COLO829 (cell line): ENCODE measurements around the gene ARFGAP2.
"Not testable (repeated sequence)": the region's sequence is repeated elsewhere in the genome, so short reads cannot be mapped to it uniquely, and the experiment has no call there.

Source experiments
- DNase-seq: peaks from one replicate; pipeline ENCODE4 v3.0.0; 2012; ENCODE audit warnings: low spot score

Gene ARFGAP2

DNA sequence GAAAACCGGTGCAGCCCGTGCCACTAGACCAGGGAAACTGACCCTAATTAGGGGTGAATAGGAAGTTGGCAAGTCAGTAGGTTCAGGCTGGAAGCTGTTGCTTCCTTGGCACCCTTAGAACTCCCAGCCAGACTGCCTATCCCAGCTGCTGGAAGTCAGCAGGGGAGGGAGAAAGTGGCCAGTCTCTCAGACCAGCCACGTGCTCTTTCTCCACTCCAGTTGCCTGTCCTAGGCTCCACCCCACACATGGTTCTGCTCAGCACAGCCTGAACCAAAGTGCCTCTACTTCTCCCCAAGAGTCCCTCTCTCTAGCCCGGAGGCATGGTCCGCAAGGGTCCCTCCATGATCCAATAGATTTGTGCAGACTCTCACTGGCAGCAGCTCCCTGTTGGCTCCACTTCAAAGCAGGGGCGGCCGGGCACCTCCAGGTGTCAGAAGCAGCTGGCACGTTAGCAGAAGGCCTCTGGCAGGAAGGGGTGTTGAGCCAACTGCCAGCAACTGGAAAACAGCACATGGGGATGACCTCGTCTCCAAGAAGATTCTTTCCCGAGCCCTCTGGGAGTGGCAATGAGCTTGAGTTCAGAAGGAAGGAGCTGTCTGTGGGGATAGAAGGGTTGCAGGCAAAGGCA, 27.7 kb downstream of the ARFGAP2 start:
- DNase-seq = no peak

DNA sequence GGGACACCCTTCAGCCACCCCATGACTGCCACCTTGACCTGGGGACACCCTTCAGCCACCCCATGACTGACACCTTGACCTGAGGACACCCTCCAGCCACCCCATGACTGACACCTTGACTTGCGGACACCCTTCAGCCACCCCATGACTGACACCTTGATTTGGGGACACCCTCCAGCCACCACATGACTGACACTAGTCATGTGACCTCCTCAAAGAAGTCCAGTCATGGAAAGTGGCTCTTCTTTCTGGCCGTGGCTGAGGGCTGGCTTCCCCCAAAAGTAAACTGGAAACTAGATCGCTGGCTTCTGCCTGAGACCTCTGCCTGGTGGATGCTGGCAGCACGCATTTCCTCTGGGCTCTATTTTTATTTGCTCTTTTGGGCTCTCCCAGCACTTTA, 28.4 kb downstream of the ARFGAP2 start:
- no peak for DNase-seq

DNA sequence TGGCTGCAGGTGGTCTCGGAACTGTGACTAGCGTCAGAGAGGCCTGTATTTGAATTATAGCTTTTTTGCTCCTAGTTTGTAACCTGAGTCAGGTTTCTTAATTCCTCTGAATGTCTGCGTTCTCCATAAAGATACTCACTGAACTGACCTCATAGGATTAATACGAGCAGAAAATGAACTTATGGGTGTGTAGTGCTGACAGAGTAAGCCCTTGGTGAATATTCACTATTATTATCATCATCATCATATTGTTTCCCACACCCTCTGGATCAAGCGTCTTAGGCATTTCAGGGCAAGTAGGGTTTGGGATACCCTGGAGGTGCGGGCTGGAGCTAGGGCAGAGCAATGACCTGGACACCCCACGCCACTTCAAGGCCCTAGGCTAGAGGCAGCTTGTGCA, 29.0 kb downstream of the ARFGAP2 start:
- no peak for DNase-seq

DNA sequence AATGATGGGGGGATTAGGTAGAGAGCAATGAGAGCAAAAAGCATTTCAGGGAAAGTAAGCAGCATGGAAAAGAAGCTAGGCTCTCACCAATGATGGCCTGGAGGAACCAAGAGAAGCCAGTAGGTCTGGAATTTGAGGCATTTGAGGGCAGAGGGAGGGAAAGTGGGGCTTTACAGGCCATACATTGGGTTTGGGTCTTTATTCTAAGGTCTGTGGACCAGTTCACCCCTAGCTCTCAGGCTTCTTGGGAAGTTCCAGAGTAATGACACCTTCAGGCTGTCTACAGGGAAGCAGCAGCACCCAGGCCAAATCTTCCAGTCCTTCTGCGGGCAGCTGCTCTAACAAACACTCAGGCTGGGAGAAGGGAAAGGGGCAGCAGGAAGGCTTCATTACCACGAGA, 29.4 kb downstream of the ARFGAP2 start:
- DNase-seq = no peak

DNA sequence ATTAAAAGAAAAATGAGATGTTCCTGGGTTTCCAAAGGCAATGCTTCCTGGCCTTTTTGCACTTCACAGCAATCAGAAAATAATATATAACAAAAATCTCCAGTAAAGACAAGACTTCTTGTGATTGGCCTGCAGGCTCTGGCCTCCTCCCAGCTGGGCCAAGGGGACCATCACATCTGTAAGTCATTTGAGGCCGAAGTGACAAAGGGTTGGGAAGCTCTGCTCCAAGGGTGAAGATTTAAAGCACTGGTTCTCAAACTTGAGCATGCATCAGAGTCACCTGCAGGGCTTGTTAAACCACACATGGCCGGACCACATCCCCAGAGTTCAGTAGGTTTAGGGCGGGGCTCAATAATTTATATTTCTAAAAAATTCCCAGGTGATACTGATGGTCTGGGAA, 32.1 kb downstream of the ARFGAP2 start:
- DNase-seq = no peak

DNA sequence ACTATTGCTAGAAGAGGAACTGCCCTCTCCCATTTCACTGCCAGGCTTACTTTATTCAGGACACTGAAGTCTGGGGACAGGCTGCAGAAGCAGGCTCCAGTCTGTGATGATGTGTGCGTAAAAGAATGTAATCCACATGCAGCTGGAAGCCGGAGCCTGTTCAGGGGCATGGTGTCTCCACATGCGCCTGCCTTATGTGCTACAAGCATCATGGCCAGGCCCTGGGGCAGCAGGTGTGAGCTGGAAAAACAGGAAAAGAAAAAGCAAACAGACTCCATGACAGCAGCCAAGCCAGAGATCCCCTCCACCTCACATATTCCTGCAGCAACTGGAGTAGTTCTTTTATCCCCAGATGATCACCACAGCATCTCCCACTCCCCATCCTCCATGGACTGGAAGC, 33.4 kb downstream of the ARFGAP2 start:
- no peak for DNase-seq

DNA sequence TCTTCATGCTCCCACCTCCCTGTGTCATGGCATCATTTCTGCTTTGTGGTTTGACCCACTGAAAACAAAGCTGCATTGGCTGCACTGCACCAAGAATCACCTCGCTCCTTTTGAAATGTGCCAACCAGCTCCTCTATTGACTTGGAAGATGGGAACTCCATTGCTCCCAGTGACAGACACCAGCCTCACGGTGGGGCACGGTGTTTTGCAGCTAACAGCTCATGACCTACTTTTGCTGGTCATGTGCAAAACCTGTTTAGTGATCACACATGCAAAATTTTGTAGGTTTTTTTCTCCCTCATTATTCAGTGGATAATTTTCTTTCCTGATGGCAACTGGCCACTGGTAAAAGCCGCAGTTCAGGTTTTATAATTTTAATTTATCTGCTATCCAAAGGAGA, 36.8 kb downstream of the ARFGAP2 start:
- DNase-seq = no peak

DNA sequence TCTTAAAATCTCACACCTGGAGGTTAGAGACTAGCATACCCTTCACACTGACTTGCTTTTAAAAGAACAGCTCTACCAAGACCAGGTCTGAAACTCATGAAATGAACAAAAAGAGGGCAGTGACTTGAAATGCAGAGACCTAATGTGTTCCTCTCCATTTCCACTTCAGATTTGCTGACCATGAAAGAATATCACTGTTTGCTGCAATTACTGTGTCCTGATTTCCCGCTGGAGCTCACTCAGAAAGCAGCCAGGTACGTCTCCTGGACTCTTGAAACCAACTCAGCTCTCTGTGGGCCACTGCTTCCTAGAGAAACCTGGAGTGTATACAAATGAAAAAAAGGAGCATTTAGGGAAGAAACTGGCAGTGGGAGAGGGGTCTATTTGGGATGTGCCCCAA, 39.2 kb downstream of the ARFGAP2 start:
- DNase-seq = no peak

DNA sequence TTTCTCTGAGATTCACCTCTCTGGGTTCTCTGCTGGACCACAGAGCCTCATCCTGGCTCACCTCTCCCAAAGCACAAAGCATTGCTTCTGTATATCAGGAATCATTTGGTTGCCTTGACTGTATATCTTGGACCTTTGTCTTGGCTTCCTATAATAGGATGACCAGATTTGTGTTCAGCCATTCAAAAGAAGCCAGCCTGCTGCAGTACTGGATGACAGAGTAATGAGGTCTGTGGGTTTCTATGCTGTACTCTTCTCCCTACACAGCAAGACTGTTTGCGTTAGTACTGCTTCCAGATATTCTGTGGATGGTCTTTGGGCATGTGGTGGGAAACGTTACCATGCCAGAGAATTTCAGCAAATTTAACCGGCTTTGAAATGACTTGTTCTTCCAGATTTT, 39.8 kb downstream of the ARFGAP2 start:
- no peak for DNase-seq

DNA sequence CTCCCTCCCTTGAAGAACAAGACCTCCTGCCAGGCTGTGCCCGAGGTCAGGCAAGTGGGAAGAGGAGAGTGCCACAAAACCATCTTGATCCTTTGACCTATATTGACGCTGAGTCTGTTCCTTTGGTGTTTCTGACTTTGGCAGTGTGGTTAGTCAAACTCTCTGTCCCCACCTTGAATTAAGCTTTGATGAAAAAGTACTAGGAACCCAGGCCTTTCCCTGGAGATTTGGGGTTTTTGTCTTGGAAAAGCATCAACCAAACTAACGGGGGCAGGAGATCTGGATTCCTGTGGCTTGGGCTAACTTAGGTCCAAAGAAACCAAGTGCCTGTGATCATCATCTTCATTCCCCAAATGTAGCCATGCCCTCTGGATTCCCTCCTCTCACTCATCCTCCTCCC, 40.4 kb downstream of the ARFGAP2 start:
- DNase-seq = no peak

DNA sequence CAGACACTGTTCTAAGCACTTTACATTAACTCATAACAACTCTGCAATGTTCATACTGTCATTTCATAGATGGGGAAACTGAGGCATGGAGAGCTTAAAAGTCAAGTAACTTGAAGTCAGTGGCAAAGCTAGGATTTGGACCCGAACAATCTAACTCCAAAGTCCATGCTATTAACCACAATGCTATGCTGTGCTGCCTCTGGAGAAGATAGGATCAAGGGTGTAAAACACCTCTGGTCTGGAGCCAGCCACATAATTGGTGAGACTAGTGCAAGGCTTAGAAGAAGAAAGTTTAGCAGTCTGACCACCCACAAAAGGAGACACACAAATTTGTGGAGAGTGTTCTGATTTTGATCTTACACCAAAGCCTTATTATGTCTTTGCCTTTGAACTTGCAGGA, 43.7 kb downstream of the ARFGAP2 start:
- DNase-seq = no peak

DNA sequence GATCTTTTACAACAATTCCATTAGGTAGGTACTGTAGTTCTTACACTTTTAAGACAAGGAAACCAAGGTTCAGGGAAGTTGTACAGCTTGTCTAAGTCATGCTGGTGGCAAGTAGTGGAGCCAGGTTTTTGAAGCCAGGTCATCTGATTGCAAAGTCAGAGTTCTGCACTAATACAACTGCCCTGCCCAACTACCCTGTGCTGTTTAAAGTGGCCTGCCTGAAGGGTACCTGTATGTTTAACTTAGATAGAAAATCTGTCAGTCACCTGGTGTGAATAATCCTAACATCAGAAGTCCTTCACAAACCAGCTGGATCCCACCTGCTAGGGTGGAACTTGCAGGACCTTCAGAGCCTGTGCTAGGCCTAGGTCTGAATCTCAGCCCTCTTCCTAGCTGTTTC, 44.2 kb downstream of the ARFGAP2 start:
- no peak for DNase-seq

DNA sequence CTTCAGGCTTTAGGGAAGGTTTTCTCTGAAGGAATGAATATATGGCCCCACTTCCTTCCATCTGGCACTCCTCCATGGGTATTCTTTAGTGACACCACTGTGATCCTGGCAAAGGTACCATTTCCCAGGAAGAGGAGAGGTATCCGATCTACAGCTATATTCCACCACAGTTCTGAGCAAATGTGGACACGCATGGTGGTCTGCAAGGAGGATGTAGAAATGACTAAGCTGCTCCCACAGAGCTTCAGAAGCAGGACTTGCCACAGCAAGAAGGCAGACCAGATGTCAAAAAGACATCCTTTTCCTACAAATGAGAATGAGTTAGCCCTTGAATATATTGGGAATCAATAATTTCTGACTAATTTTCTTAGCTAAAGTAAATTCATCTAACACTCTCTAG, 45.5 kb downstream of the ARFGAP2 start:
- no peak for DNase-seq

DNA sequence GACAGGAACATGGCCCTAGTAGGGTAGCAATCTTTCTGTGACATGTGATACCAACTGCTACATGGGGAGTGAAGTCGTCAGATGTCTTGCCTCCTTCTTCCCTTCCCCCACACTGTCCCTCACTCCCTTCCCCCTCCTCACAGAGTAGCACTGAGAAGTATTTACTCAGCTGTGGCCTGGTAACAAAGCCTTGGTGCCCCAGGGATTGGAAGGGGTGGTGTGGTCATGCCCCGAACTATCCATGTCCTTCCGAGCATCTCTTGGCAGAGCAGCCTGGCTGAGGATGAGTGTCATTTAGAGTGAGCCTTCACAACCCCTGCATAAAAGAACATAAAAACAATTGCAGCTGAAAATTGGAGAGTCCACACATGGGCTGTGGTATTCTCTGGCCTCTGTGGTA, 46.1 kb downstream of the ARFGAP2 start:
- no peak for DNase-seq

DNA sequence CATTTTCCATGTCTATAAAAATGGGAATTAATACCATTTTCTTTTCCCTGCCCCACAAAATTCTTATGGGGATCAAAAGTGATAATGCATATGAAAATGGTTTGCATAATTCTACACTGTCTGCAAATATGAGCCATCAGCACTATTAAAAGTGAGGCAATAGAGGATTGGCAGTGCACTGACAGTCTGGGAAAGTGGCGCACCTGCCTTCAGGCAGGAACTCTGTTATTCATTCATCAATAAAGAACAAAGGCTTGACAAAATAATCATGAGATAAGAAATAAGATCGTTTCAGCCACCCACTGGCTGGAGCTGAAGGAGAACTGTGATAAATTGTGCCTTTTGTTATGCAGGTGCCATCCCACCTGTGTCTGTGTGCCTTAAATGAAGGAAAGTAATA, 49.5 kb downstream of the ARFGAP2 start:
- no peak for DNase-seq

DNA sequence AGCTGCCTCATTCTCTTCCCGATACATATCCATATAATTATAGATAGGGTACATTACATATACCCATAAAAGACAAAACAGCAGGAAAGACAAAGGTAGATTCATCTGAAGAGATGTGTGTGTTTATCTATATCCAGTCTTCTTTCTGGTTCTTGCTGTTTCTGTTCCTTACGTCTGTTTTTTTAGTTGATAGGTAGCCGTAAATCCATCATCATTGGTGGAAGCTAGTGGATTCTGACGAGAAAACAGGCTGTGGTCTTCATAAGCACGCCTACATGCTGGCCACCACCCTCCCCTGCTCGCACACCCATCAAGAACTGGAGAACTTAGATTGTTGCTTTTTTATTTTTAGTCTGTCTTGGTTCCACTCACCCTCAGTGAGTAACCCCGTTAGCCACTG, 51.6 kb downstream of the ARFGAP2 start:
- DNase-seq = no peak

DNA sequence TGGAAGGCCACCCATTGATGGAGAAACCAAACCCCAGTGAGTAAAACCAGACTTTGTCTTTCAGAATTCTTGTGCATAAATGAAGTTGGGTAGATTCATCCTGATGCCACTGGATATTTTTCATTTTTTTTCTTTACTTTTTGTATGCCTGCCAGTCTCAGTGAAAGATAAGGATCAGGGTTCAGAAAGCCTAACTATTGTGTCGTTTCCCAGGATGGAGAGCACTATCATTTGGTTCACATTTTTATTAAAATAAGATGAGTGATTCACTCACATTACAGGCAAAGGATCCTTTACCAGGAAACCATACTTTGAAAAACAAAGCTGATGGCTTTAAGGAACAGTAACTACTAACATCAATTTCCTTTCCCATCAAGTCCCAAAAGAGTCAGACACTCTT, 52.0 kb downstream of the ARFGAP2 start:
- no peak for DNase-seq

DNA sequence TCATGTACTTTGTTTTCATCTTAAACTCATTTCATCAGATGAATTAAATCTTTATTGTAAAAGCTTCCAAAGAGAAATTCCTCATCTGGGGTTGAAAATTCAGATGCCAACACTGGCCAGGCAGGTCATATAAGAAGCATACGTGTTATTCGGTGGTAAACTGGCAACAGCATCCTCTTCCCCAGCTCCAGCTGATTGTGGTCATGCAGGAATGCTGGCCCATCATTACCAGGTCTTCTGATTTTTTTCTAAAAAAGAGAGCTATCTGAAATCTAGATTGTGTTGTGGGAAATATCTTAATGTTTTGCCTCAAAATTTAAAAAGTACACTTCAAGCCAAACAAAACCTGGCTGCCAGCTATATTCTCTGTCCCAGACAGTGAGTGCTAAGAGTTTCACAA, 53.6 kb downstream of the ARFGAP2 start:
- no peak for DNase-seq

DNA sequence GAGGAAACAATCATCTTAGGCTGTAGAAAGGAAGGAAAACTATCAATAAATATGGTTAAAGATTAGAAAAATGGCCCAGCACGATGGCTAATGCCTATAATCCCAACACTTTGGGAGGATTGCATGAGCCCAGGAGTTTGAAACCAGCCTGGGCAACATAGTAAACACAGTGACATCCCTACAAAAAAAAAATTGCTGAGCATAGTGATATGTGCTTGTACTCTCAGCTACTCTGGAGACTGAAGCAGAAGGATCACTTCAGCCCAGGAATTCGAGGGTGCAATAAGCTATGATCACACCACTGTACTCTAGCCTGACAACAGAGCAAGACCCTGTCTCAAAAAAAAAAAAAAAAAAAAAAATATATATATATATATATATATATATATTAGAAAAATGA, 54.9 kb downstream of the ARFGAP2 start:
- DNase-seq = no peak

DNA sequence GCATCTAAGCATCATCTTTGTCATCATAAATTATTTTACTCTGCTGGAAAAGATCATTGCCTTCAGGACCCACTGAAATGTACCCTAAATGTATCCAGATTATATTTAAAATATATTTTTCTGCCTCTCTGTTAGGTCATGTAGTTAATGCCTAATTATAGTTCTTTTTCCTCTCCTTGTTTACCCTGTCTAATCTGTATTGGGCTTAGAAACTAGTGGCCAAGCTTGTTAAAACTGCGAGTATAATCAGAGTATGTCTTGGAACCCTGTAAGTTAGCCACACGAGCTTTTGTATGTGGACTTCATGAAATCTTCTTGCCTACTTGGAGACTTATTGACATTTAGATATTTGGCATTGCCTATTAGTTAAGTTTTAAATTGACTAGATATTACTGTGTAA, 55.6 kb downstream of the ARFGAP2 start:
- DNase-seq = no peak

DNA sequence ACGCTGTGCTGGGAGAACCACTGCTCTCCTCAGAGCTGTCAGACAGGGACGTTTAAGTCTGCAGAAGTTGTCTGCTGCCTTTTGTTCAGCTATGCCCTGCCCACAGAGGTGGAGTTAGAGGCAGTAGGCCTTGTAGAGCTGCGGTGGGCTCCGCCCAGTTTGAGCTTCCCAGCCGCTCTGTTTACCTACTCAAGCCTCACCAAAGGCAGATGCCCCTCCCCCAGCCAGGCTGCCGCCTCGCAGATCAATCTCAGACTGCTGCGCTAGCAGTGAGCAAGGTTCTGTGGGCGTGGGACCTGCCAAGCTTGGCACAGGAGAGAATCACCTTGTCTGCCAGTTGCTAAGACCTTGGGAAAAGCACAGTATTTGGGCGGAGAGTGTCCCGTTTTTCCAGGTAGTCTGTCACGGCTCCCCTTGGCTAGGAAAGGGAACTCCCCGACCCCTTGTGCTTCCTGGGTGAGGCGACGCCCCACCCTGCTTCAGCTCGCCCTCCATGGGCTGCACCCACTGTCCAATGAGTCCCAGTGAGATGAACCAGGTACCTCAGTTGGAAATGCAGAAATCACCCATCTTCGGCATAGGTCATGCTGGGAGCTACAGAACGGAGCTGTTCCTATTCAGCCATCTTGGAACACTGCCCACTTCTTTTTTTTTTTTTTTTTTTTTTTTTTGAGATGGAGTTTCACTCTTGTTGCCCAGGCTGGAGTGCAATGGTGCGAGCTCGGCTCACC, 57.6 kb downstream of the ARFGAP2 start:
- DNase-seq = not testable (repeated sequence)
